Loucy (cell line): ENCODE measurements around the gene SUGP1.

Experiments
- EZH2phosphoT487 ChIP-seq: fragments of 200-600 bp; IDR thresholded peaks from 2 replicates; pipeline ENCODE4 v1.6.1; 2018; ENCODE audit warnings: antibody characterized with exemption, mild to moderate bottlenecking, moderate library complexity, borderline replicate concordance
- TF ChIP-seq, protein P1 (sequence below): fragments of 200-600 bp; sonication (generic); conservative IDR thresholded peaks from 2 replicates; pipeline ENCODE4 v1.5.1; 2014; ENCODE audit warnings: mild to moderate bottlenecking, antibody characterized with exemption, low read length

DNA sequence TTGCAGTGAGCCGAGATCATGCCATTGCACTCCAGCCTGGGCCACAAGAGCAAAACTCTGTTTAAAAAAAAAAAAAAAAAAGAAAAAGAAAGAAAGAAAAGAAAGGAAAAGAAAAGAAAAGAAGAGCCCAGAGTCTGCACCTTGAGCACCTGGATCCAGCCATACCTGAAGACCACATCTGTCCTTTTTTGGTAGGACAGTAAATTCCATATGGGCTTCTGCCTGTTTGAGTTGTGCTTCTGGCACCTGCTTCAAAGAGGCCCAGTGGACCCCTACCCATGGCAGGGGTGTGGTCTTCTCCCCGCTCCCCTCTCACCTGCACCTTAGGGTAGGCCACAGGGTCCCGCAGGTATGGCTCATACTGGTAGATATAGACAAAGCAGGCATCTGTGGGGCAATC, 53.0 kb downstream of the SUGP1 start:
- TF ChIP-seq, protein P1, sequence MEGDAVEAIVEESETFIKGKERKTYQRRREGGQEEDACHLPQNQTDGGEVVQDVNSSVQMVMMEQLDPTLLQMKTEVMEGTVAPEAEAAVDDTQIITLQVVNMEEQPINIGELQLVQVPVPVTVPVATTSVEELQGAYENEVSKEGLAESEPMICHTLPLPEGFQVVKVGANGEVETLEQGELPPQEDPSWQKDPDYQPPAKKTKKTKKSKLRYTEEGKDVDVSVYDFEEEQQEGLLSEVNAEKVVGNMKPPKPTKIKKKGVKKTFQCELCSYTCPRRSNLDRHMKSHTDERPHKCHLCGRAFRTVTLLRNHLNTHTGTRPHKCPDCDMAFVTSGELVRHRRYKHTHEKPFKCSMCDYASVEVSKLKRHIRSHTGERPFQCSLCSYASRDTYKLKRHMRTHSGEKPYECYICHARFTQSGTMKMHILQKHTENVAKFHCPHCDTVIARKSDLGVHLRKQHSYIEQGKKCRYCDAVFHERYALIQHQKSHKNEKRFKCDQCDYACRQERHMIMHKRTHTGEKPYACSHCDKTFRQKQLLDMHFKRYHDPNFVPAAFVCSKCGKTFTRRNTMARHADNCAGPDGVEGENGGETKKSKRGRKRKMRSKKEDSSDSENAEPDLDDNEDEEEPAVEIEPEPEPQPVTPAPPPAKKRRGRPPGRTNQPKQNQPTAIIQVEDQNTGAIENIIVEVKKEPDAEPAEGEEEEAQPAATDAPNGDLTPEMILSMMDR: no peak
- TF ChIP-seq EZH2phosphoT487: no peak
